ENCODE measurements around the gene OVCA2.

GRCh38 chr17:2011411-2012371, 30.1 kb upstream of the OVCA2 start:
- no peak for TF ChIP-seq CTCF (IDR thresholded peaks at IDR 0.05; ENCODE audit: poor library complexity)
- TF ChIP-seq EZH2 (IDR thresholded peaks at IDR 0.05; ENCODE audit: borderline replicate concordance): no peak

Measured in hepatocyte (in vitro differentiated cells).